Fibroblast of gingiva (primary cell): ENCODE results near the gene PSMC4.
A peak's percentile ranks its signal among the peaks of the same experiment; 100 is the strongest.
"Not testable (repeated sequence)": the region's sequence is repeated elsewhere in the genome, so short reads cannot be mapped to it uniquely, and the experiment has no call there.

Experiments
- DNase-seq: peaks from one replicate; pipeline ENCODE4 v3.0.0-alpha.2; 2011; ENCODE audit warnings: low read depth

PSMC4 gene

DNA sequence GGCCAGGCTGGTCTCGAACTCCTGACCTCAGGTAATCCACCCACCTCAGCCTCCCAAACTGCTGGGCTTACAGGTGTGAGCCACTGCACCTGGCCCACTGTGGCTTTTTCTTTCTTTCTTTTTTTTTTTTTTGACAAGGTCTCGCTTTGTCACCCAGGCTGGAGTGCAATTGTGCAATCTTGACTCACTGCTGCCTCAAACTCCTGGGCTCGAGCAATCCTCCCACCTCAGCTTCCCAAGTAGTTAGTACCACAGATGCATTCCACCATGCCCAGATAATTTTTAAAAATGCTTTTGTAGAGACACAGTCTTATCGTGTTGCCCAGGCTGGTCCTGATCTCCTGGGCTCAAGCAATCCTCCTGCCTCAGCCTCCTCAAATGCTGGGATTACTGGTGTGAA, 24.4 kb upstream of the PSMC4 start:
- no peak for DNase-seq

DNA sequence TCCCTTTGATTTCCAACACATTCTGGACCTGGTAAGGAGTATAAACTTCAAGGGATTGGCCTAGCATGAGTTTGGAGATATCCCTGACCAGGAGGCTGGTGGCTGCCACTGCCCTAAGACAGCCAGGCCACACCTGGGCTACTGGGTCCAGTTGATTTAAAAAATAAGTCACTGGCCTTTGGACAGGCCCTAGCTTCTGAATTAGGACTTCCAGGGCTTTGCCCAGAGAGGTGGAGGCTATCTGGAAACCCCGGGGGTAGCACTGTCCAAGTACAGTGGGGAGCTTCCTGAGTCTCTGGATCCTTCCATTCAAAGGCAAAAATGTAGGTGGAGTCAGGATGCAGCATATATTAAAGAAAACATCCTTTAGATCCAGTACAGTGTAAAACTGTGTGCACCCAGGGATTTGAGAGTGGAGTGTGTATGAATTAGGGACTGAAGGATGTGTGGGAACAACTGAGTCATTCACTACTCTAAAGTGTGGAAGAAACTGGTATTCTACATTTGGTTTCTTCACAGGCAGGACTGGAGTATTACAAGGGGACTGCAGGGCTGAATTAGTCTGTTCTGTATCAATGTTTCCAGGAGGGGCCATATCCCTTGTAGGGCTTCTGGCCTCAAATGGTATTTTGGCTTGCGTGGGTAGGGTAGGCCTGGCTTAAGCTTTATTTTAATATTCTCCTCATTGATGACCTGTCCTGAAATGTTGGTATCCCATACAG, 21.8 kb upstream of the PSMC4 start:
- no peak for DNase-seq

DNA sequence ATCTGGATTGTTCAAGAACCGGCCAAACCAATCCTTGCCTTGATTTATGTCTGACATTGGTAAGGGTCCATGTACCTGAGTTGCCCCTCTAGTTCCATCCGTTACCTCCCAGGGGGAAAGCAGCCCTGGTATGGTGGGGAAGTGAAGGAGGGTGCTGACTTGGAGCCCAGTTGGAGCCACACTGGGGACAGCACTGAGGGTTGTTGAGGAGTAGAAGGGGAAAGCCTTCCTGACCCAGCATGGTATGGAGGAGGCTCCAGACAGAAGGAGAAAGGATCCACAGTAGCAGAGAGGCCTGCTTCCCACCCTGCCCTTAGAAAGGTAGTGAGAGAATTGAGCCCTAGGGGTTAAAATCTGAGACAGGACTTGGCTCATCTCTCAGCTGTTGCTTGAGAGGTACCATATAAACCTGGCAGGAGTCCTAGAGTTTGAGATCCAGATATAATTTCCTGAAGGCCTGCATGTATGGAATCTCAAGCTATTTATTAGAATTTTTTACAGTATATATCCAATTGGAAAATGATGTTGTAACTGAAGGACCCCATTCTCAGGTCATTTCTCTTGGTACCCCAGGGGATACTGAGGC, 19.8 kb upstream of the PSMC4 start:
- DNase-seq, result no peak

DNA sequence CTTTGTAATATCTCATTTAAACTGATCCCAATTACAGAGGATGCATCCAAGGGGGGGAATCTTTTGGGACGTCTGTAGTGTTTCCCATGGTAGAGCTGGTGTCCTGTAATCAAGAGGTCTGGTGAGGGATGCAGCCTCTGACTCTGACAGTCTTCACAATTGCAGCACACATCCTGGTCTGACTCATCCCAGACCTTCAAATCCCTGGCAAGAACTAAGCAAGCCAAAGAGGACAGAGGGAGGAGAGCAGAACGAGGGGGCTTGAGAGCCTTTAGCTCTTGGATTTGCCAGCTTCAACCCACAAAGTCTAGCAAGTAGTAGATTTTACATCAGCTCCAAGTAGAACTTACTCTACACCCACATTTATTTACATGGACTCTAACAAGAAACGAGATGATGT, 19.3 kb upstream of the PSMC4 start:
- DNase-seq, result peak; percentile 43

DNA sequence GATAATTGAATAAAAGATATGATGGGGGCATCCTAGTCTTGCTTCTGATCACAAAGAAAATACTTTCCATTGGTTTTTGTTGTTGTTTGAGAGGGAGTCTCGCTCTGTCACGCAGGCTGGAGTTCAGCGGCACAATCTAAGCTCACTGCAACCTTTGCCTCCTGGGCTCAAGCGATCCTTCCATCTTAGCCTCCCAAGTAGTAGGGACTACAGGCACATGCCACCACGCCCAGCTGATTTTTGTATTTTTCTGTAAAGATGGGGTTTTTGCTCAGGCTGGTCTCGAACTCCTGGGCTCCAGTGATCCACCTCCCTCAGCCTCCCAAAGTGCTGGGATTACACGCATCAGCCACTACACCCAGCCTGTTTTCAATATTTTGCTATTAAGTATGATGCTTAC, 17.1 kb upstream of the PSMC4 start:
- no peak for DNase-seq

DNA sequence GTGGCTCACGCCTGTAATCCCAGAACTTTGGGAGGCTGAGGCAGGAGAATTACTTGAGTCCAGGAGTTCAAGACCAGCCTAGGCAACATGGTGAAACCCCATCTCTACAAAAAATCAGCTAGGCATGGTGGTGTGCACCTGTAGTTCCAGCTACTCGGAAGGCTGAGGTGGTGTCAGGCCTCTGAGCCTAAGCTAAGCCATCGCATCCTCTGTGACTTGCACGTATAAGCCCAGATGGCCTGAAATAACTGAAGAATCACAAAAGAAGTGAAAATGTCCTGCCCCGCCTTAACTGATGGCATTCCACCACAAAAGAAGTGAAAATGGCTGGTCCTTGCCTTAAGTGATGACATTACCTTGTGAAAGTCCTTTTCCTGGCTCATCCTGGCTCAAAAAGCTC, 13.1 kb upstream of the PSMC4 start:
- not testable (repeated sequence) for DNase-seq

DNA sequence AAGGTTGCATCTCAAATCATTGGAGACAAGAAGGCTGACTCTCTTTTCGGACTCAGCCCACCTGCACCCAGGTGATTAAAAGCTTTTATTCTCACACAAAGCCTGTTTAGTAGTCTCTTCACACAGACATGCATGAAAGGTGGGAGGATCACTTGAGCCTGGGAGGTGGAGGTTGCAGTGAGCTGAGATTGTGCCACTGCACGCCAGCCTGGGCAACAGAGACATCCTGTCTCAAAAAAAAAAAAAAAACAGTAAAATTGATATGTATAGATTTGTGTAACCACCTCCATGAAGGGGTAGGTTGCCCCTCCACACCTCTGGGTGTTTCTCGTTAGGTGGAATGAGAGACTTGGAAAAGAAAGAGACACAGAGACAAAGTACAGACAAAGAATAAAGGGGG, 12.0 kb upstream of the PSMC4 start:
- DNase-seq, result not testable (repeated sequence)

DNA sequence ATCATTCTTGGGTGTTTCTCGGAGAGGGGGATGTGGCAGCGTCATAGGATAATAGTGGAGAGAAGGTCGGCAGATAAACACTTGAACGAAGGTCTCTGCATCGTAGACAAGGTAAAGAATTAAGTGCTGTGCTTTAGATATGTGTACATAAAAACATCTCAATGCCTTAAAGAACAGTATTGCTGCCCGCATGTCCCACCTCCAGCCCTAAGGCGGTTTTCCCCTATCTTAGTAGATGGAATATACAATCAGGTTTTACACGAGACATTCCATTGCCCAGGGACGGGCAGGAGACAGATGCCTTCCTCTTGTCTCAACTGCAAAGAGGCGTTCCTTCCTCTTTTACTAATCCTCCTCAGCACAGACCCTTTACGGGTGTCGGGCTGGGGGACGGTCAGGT, 11.6 kb upstream of the PSMC4 start:
- DNase-seq, result not testable (repeated sequence)

DNA sequence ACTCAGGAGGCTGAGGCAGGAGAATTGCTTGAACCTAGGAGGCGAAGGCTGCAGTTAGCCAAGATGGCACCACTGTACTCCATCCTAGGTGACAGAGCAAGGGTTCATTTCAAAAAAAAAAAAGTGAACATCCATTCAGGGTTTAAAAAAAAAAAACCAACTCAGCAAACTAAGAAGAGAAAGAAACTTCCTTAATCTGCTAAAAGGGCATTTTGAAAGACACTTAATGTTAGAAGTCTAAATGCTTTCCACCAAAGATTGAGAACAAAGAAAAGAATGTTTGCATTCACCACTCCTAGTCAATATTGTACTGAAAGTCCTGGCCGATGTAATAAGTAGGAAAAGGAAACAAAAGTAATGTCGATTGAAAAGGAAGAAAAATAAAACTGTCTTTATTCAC, 7.1 kb upstream of the PSMC4 start:
- DNase-seq, result no peak

DNA sequence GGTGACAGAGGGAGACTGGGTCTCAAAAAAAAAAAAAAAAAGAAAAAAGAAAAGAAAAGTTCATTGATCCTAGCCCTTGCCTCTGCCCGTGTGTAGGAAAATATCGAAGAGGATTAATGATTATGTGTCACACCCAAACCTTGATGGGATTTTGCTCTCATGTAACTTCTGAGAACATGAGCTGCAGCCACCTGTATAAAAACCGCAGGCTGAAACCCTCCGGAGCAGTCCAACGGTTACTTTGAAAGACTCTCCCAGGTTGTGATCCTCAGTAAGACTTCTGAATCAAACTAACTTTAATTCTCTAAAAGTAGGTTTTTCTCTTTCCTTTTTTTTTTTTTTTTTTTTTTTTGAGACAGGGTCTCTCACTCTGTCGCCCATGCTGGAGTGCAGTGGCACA, 4.3 kb upstream of the PSMC4 start:
- DNase-seq, result no peak

DNA sequence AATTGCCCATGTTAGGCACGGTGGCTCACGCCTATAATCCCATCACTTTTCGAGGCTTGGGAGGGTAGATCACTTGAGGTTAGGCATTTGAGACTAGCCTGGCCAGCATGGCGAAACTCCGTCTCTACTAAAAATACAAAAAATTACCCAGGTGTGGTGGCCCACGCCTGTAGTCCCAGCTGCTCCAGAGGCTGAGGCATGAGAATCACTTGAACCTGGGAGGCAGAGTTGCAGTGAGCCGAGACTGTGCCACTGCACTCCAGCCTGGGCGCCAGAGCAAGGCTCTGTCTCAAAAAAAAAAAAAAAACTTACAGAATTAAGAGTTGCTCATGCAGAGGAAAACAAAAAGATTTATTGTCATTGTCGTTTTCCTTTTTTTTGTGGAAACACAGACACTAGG, 3.4 kb upstream of the PSMC4 start:
- DNase-seq, result no peak

DNA sequence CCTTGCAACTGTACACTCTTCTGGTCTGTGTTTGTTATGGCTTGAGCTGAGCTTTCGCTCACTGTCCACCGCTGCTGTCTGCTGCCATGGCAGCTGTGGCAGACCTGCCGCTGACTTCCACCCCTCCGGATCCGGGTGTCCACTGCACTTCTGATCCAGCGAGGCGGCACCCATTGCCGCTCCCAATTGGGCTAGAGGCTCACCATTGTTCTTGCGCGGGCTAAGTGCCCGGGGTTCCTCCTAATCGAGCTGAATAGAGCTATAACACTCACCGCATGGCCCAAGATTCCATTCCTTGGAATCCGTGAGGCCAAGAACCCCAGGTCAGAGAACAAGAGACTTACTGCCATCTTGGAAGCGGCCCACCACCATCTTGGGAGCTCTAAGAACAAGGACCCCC, 2.2 kb upstream of the PSMC4 start:
- no peak for DNase-seq

DNA sequence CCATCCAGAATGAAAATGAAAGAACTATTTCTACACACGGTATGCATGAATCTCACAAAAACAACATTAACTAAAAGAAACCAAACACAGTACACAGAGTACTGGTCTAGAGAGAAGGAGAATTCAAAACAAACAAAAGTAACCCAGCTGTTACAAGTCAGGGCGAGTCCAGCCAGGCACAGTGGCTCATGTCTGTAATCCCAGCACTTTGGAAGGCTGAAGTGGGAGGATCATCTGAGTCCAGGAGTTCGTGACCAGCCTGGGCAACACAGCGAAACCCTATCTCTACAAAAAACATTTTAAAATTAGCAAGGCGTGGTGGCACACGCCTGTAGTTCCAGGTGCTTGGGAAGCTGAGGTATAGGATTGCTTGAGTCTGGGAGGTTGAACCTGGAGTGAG, 1.7 kb upstream of the PSMC4 start:
- peak; percentile 28 for DNase-seq

DNA sequence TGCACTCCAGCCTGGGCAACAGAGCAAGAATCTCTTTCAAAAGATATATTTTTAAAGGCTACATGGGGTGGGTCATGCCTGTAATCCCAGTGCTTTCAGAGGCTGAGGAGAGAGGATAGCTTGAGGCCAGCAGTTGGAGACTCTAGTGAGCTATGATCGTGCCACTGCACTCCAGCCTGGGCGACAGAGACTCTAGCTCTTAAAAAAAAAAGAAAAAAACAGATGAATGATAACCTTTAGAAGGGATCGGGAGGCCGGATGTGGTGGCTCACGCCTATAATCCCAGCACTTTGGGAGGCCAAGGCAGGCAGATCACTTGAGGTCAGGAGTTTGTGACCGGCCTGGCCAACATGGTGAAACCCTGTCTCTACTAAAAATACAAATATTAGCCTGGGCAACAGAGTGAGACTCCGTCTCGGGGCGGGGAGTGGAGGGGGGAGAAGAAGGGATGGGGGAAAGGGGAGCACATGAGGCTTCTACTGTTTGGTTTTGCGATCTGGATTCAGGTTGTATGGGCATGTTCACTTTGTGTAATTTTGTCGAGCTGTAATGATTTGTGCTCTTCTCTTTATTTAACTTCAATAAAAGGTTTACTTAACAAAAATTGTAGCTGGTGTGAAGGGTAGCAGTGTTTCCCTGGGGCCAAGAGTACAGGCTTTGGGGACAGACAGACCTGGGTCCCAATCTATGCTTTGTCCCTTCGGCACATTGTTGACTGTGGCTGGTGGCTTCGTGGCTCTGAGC, 1.1 kb upstream of the PSMC4 start:
- no peak for DNase-seq

DNA sequence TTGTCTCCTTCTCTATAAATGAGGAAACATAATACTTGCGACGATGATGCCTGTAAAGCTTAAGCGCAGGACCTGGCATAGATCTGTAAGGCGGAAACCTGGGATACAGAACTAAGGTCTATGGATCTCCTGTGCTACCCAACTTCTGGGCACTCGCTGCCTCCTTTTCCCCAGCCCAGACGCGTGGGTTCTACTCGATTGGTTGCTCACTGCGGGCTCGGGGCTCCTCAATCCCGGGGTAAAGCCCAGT, 615 bp upstream of the PSMC4 start:
- DNase-seq, result peak; percentile 31

DNA sequence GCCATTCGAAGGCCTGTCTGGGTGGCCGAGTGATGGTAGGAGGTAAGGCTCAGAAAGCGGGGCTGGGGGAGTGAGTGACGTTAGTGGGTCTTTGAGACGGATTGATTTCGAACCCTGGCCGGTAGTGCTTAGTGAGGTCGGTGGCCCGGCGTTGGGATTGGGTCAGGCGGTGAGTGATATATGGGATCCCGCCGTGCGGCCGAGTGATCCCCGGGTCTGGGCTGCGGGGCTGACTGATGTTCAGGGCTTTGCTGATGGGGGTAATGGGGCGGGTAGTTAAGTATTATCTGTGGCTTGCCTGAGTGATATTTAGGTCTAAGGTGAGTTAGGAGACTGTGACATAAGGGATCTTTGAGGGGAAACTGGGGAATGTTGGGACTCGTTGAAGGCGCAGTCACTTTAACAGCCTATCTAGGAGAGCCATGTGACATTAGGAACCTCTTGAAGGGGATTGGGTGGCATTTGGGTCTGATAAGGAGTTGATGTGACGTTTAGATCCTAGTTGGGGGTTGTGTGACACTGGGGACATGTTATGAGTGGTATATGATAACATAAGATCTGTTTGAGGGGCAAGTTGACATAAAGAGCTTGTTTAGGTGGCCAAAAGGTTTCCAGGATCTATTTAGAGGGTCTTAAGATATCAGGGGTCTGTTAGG, 543 bp downstream of the PSMC4 start:
- no peak for DNase-seq

DNA sequence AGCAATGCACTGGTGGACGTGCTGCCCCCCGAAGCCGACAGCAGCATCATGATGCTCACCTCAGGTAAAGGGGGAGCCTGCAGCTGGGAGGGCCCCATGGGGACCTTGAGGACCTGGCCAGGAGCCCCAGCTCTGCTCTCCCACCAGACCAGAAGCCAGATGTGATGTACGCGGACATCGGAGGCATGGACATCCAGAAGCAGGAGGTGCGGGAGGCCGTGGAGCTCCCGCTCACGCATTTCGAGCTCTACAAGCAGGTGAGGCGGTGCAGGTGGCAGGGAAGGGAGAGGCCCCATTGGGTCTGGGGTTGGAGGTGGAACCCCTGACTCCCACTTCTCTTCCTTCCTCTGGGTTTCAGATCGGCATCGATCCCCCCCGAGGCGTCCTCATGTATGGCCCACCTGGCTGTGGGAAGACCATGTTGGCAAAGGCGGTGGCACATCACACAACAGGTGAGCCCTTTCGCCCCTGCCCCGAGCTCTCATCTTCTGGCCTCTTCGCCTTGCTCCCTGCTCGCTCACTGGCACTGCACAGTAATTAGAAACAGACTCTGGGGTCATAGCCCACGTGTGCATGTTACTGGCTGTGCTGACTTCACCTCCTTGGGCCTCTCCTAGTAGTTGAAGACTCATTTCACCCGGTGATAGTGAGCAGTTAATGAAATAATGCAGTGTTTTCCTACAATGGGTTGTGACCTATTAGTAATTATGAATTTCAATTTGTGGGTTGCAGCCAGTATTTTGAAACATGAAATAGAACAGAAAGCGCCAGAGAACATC, 3.6 kb downstream of the PSMC4 start:
- DNase-seq, result no peak

DNA sequence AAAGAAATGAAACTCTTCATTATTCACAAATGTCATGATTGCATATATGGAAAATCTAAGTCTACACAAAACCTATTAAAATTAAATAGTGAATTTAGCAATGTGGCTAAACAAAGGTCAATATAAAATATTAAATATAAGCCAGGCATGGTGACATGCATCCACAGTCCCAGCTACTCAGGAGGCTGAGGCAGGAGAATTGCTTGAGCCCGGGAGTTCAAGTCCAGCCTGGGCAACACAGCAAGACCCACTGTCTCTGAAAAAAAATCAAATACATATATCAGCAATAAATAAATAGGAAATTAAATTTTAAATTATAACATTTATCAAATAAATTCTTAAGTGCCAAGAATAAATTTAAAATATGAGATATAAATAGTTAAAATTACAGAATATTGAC, 11.9 kb downstream of the PSMC4 start:
- DNase-seq, result no peak

DNA sequence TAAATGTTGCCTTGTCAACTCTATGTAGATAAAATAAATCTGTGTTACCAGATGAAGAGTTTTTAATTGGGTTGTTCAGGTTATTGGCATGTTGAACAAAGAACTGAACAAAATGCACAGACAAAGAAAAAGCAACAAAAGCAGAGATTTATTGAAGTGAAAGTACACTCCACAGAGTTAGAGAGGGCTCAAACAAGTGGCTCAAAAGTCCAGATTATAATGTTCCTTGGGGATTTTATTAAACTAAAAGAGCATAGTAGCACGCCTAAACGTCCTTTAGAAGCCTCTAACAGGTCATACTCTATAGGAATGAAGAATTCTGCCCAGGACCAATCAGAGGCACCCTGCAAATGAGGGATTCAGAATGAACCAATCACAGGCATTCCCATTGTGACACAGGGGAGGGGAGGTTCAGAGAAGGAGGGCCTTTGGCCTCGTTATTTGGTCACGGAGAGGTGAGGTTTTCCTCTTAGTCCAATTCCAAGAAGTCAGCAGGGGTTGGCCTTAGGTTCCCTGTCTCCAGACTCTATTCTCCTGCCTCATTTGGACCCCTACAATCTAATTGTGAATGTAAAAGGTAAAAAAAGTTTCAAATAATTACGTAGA, 12.8 kb downstream of the PSMC4 start:
- DNase-seq, result no peak

DNA sequence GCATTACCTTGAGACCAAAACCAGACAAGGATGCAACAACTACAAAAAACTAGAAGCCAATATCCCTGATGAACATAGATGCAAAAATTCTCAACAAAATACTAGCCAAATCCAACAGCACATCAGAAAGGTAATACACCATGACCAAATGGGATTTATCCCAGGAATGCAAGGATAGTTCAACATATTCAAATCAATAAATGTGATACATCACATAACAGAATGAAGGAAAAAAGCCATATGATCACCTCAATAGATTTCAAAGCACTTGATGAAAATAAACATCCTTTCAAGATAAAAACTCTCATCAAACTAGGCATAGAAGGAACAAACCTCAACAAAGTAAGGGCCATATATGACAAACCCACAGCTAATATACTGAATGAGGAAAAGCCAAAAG, 15.7 kb downstream of the PSMC4 start:
- no peak for DNase-seq

DNA sequence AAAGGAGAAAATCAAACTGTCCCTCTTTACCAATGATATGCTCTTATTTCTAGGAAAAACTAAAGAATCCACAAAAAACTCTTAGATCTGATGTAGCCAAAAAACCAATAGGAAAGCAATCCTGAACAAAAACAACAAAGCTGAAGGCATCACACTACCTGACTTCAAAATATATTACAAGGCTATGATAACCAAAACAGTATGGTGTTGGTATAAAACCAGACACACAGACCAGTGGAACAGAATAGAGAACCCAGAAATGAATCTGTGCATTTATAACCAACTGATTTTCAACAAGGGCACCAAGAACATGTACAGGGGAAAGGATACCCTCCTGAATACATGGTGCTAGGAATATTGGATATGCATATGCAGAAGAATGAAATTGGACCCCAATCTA, 16.2 kb downstream of the PSMC4 start:
- DNase-seq, result no peak

DNA sequence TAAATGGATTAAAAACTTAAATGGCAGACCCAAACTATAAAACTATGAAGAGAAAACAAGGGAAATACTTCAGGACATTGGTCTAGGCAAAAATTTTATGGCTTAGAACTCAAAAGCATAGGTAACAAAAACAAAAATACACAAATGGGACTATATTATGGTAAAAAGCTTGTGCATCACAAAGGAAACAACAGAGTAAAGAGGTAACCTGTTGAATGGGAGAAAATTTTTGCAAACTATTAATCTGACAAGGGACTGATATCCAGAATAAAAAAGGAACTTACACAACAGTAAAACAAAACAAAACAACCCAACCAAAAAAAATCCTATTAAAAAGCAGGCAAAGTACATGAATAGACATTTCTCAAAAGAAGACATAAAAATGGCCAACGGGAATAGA, 16.6 kb downstream of the PSMC4 start:
- no peak for DNase-seq
